ENCODE measurements around the gene SLC22A23. TPM values are rescaled to one million over a fixed set of nuclear protein-coding genes. Genes with fewer than 3 reads are reported as not detected.

SLC22A23 gene
- total and polyA plus RNA-seq, 12 donors = 2.3 to 18.5 (median 5.3) TPM

DNA sequence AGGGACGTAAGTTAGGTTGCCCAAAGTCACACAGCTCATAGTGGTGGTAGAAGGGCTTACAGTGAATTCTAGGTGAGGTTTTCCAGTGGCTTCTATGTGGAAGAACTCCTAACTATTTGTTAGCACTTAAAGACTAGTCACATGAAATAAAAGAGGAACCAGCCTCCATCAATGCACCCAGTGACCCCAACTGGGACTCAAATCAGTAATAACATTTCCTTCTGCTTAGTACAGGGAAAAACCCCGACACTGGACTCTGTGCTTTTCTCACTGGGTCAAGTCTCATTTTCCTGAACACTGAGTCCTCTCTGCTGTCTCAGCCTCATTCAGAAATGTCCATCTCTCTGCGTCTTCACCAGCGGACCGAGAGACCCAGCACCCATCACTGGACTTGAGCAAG is 89.2 kb downstream of the SLC22A23 start:
- Histone ChIP-seq H3K9me3 (replicated peaks in 1 of 3) (no peaks in the 10 kb centered on the region), H3K4me1 (replicated peaks in 1 of 2) (no peaks in the 10 kb centered on the region), H3K4me3 (no peak overlapping the region), H3K27ac (peak overlapping the region in 2 of 5 donors; percentile 8 to 40), H3K36me3 (replicated peaks in 1 of 2) (no peaks in the 10 kb centered on the region), H3K27me3 (no peaks in the 10 kb centered on the region)
- WGBS, 4 donors = 45 to 54% (median 52%) methylated on average over 4 to 5 of the region's 5 CpGs
- DNase-seq = peak in 1 of 7 donors; percentile 18
- no peak for TF ChIP-seq POLR2A (IDR thresholded peaks at IDR 0.05)
- TF ChIP-seq, protein P1, sequence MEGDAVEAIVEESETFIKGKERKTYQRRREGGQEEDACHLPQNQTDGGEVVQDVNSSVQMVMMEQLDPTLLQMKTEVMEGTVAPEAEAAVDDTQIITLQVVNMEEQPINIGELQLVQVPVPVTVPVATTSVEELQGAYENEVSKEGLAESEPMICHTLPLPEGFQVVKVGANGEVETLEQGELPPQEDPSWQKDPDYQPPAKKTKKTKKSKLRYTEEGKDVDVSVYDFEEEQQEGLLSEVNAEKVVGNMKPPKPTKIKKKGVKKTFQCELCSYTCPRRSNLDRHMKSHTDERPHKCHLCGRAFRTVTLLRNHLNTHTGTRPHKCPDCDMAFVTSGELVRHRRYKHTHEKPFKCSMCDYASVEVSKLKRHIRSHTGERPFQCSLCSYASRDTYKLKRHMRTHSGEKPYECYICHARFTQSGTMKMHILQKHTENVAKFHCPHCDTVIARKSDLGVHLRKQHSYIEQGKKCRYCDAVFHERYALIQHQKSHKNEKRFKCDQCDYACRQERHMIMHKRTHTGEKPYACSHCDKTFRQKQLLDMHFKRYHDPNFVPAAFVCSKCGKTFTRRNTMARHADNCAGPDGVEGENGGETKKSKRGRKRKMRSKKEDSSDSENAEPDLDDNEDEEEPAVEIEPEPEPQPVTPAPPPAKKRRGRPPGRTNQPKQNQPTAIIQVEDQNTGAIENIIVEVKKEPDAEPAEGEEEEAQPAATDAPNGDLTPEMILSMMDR (IDR thresholded peaks at IDR 0.05) = no peak
- intact Hi-C loops (cut with DNase I) = no loop called here

DNA sequence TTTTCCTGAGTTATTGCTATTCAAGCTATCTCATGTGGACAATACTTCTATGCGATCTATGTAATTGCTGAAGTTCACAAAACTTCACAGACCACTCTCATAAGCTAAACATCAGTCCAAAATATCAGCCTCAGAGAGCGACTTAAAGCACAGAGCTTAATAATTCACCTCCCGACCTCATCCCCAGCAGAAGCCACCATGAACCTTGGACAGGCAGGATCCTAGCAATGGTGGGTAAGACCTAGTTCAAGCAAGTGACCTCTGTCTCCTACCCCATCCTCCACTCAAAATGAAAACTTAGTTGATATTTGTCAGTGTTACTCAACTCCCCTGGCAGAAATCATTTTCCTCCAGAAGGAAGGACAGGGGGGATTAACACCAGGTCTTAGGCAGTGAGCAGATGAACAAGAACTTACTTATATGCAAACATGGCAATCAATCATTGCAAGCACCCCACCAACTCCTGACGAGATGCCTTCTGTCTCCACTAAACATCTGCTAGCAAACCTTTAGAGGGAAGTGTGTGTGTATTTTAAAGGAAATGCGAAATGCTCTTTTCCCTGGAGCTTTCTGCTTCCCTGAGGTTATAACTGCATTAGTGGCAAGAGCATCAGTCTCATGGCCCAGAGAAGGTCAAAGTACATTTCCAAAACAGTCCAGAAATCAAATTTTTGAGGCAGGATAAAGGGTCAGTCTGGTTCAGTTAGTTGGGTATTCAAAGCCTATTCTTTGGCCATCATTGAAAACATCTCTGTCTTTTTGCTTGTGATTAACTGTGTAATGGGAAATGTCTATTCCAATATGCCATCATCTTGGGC is 90.0 kb downstream of the SLC22A23 start:
- Histone ChIP-seq H3K27ac (no peak overlapping the region), H3K36me3 (replicated peaks in 1 of 2) (no peaks in the 10 kb centered on the region), H3K27me3 (no peaks in the 10 kb centered on the region), H3K4me1 (replicated peaks in 1 of 2) (no peaks in the 10 kb centered on the region), H3K4me3 (no peak overlapping the region), H3K9me3 (replicated peaks in 1 of 3) (no peaks in the 10 kb centered on the region)
- intact Hi-C loops (cut with DNase I) = no loop called here
- DNase-seq = no peak
- TF ChIP-seq POLR2A (IDR thresholded peaks at IDR 0.05) = no peak
- TF ChIP-seq, protein P1 (IDR thresholded peaks at IDR 0.05) = no peak
- 71 to 84% (median 82%) methylated on average over 5 of the region's 5 CpGs for WGBS, 4 donors

DNA sequence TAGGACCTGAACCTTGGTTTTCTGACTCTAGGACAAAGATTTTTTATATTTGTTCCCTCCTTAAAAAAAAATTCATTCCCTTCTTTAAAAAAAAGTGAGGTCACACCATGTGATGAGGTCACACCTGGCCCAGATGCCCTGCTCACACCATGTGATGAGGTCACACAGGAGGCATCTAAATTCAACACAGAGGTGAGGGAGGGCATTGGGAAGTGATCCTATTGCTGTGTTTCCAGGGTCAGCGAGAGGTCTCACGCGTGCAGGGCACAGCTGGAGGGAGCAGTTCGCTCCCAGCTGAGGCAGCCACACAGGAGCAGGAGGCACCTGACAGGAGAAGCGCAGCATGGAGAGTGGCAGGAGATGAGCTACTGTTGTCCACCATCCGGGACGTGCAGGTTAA is 92.5 kb downstream of the SLC22A23 start:
- H3K4me1 ChIP-seq (replicated peaks in 1 of 2) = no peaks in the 10 kb centered on the region
- H3K4me3 ChIP-seq = no peak overlapping the region
- H3K36me3 ChIP-seq (replicated peaks in 1 of 2) = no peaks in the 10 kb centered on the region
- H3K9me3 ChIP-seq (replicated peaks in 1 of 3) = no peaks in the 10 kb centered on the region
- TF ChIP-seq POLR2A (IDR thresholded peaks at IDR 0.05) = no peak
- TF ChIP-seq, protein P1 (IDR thresholded peaks at IDR 0.05) = no peak
- DNase-seq = no peak
- WGBS, 4 donors = 76 to 80% (median 78%) methylated on average over 7 of the region's 7 CpGs
- intact Hi-C loops (cut with DNase I) = no loop called here
- no peaks in the 10 kb centered on the region for H3K27me3 ChIP-seq
- no peak overlapping the region for H3K27ac ChIP-seq

DNA sequence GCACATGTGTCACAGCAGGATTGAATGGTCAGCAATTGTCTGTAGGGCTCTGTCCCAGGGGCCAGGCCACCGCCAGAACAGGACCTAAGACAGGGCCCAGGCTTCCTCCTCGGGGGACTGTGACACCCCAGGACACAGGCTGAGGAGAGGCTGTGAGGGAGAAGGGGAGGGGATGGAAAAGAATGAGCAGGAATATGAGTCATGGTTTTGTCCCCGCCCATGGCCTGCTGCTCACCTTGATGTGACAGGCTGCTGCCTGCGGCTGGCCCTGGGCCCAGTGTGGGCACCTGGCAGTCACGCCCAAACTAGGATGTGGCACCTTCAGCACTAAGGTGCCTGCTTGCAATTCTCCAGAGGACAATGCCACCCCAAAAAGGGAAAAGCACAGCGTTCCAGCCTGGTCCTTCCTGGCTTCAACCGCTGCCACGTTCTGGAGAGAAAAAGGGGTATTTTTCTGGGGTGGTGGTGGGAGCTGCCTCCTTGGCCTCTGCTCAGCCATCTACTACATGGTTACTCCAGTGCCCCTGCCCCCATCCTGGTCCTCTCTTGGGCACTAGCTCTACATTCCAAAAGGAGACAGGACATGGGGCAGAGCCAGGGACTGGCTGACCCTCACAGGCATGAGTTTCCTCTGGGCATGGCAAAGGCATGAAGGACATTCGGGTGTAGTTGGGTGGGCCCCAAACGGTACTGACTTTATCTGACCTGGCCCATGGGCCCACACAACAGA is 93.4 kb downstream of the SLC22A23 start:
- Histone ChIP-seq H3K4me1 (replicated peaks in 1 of 2) (no peaks in the 10 kb centered on the region), H3K27me3 (no peaks in the 10 kb centered on the region), H3K9me3 (replicated peaks in 1 of 3) (no peaks in the 10 kb centered on the region), H3K36me3 (replicated peaks in 1 of 2) (no peaks in the 10 kb centered on the region), H3K4me3 (no peak overlapping the region), H3K27ac (no peak overlapping the region)
- intact Hi-C loops (cut with DNase I) = no loop called here
- WGBS, 4 donors = 67 to 79% (median 74%) methylated on average over 7 to 10 of the region's 10 CpGs
- peak in 1 of 7 donors; percentile 9 for DNase-seq
- TF ChIP-seq, protein P1 (IDR thresholded peaks at IDR 0.05) = no peak
- no peak for TF ChIP-seq POLR2A (IDR thresholded peaks at IDR 0.05)

Measured in adrenal gland (tissue), 12 donors.